Chondrocyte (in vitro differentiated cells): Measurements from ENCODE around the gene FHIT. TPM values are rescaled to one million over a fixed set of nuclear protein-coding genes. Genes with fewer than 3 reads are reported as not detected.

Source experiments
- DNase-seq: peaks from one replicate; pipeline ENCODE4 v3.0.0; 2021; ENCODE audit warnings: mixed read lengths, low spot score
- H3K27ac Mint-ChIP-seq: one replicate; pipeline ENCODE4 v1.8.0; 2021; ENCODE audit warnings: mild to moderate bottlenecking, moderate library complexity, mixed read lengths; ENCODE audit not compliant: unreplicated experiment
- H3K27me3 Mint-ChIP-seq: 2 replicates; pipeline ENCODE4 v1.8.0; 2021; ENCODE audit warnings: low read depth, mixed read lengths
- H3K36me3 Mint-ChIP-seq: 2 replicates; pipeline ENCODE4 v1.8.0; 2021; ENCODE audit warnings: low read depth, mixed read lengths
- H3K4me1 Mint-ChIP-seq: 2 replicates; pipeline ENCODE4 v1.8.0; 2021; ENCODE audit warnings: low read depth, mild to moderate bottlenecking, mixed read lengths
- H3K4me3 Mint-ChIP-seq: one replicate; pipeline ENCODE4 v1.8.0; 2021; ENCODE audit warnings: mild to moderate bottlenecking, moderate library complexity, mixed read lengths; ENCODE audit not compliant: unreplicated experiment
- H3K9me3 Mint-ChIP-seq: 2 replicates; pipeline ENCODE4 v1.8.0; 2021; ENCODE audit warnings: low read depth, mixed read lengths
- CTCF ChIP-seq: fragments of 200-600 bp; sonication (generic); IDR thresholded peaks from 2 replicates; pipeline ENCODE4 v1.5.0; 2021; ENCODE audit warnings: antibody characterized with exemption, mild to moderate bottlenecking, moderate library complexity
- total RNA-seq: library from RNA; stranded (reverse); gene quantifications from 3 replicates; pipeline ENCODE4 v1.2.1, GENCODE V29; 2021

FHIT gene
- total RNA-seq, 1 donor from 2014 or later = 3.8 TPM

- Mint-ChIP-seq H3K27me3 (no peaks in the 10 kb centered on the region), H3K27ac (no peak overlapping the region), H3K4me1 (peaks cover 4% of the 10 kb centered on the region), H3K9me3 (peaks cover 7% of the 10 kb centered on the region), H3K4me3 (no peak overlapping the region), H3K36me3 (no peaks in the 10 kb centered on the region)
- TF ChIP-seq CTCF = no peak
- DNase-seq = no peak
Measured at GRCh38 chr3:60260546-60260945, 990.7 kb downstream of the FHIT start.

- Mint-ChIP-seq H3K27me3 (peaks cover 2% of the 10 kb centered on the region), H3K36me3 (no peaks in the 10 kb centered on the region), H3K27ac (no peak overlapping the region), H3K9me3 (peaks cover 2% of the 10 kb centered on the region), H3K4me1 (peaks cover 21% of the 10 kb centered on the region), H3K4me3 (no peak overlapping the region)
- no peak for TF ChIP-seq CTCF
- no peak for DNase-seq
Measured at GRCh38 chr3:60250810-60251209, 1000.4 kb downstream of the FHIT start.

GRCh38 chr3:60250206-60250605 is 1001.0 kb downstream of the FHIT start:
- peaks cover 2% of the 10 kb centered on the region for H3K27me3 Mint-ChIP-seq
- no peak for DNase-seq
- peaks cover 21% of the 10 kb centered on the region for H3K4me1 Mint-ChIP-seq
- H3K4me3 Mint-ChIP-seq = no peak overlapping the region
- no peaks in the 10 kb centered on the region for H3K36me3 Mint-ChIP-seq
- H3K27ac Mint-ChIP-seq = peak overlapping the region; percentile 59
- peaks cover 2% of the 10 kb centered on the region for H3K9me3 Mint-ChIP-seq
- no peak for TF ChIP-seq CTCF

GRCh38 chr3:60246361-60246760 is 1004.9 kb downstream of the FHIT start:
- peaks cover 2% of the 10 kb centered on the region for H3K27me3 Mint-ChIP-seq
- H3K27ac Mint-ChIP-seq = no peak overlapping the region
- H3K9me3 Mint-ChIP-seq = peaks cover 5% of the 10 kb centered on the region
- H3K36me3 Mint-ChIP-seq = no peaks in the 10 kb centered on the region
- TF ChIP-seq CTCF = no peak
- no peak for DNase-seq
- H3K4me1 Mint-ChIP-seq = peaks cover 21% of the 10 kb centered on the region
- no peak overlapping the region for H3K4me3 Mint-ChIP-seq

GRCh38 chr3:60243456-60243855 is 1007.8 kb downstream of the FHIT start:
- Mint-ChIP-seq H3K4me1 (peaks cover 6% of the 10 kb centered on the region), H3K27ac (no peak overlapping the region), H3K27me3 (peaks cover 4% of the 10 kb centered on the region), H3K9me3 (peaks cover 5% of the 10 kb centered on the region), H3K4me3 (no peak overlapping the region), H3K36me3 (no peaks in the 10 kb centered on the region)
- DNase-seq = no peak
- TF ChIP-seq CTCF = no peak
